Activated CD4-positive, alpha-beta memory T cell treated with anti-CD3 and anti-CD28 coated beads, Interleukin-2, amount 10 ng/mL, durations not matched to agents 7 days and 5 days (primary cell): ENCODE measurements around the gene SNX12. TPM values are rescaled to one million over a fixed set of nuclear protein-coding genes. Genes with fewer than 3 reads are reported as not detected.
"Not testable (repeated sequence)": the region's sequence is repeated elsewhere in the genome, so short reads cannot be mapped to it uniquely, and the experiment has no call there.

Source experiments
- CTCF ChIA-PET: fragments of 350-600 bp; sonication (Branson Sonifier 250); formaldehyde crosslinking; loops from one replicate; lab custom pipeline; 2021; ENCODE audit warnings: antibody characterized with exemption, inconsistent platforms; lab: Charles Lee
- POLR2A ChIA-PET: fragments of 350-600 bp; sonication (Branson Sonifier 250); formaldehyde crosslinking; loops from one replicate; lab custom pipeline; 2021; ENCODE audit warnings: antibody characterized with exemption; lab: Charles Lee
- DNase-seq: peaks from one replicate; pipeline ENCODE4 v3.0.0-alpha.2; 2020
- H3K27ac Mint-ChIP-seq: one replicate; pipeline ENCODE4 v1.8.0; 2021; ENCODE audit warnings: mild to moderate bottlenecking, mixed read lengths
- H3K27me3 Mint-ChIP-seq: one replicate; pipeline ENCODE4 v1.8.0; 2021; ENCODE audit warnings: mixed read lengths
- H3K36me3 Mint-ChIP-seq: one replicate; pipeline ENCODE4 v1.8.0; 2021; ENCODE audit warnings: low read depth, mixed read lengths
- H3K4me1 Mint-ChIP-seq: one replicate; pipeline ENCODE4 v1.8.0; 2021; ENCODE audit warnings: mixed read lengths
- H3K4me3 Mint-ChIP-seq: one replicate; pipeline ENCODE4 v1.8.0; 2021; ENCODE audit warnings: mild to moderate bottlenecking, mixed read lengths
- H3K9me3 Mint-ChIP-seq: one replicate; pipeline ENCODE4 v1.8.0; 2021; ENCODE audit warnings: mixed read lengths
- total RNA-seq, 2 experiments: library from RNA; stranded (reverse); gene quantifications; one replicate each; pipeline ENCODE4 v1.2.3, GENCODE V29; 2021

The SNX12 gene
- total RNA-seq, 2 experiments from 2014 or later, result 43.2 to 43.5 TPM

DNA sequence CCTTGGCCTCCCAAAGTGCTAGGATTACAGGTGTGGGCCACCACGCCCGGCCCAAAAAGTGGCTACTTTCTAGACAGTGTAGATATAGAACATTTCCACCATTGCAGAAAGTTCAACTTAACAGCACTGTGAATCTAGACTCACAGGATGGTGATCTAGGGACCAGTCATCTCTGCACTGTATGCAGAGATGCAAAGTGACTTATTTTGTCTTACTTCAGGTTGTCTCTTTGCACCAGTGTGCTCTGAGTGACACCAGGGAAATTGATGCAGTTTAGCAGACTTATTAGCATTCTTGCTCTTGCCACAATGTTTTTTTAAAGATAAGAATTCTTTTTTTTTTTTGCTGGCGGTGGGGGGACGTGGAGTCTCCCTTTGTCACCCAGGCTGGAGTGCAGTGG is 14.7 kb upstream of the SNX12 start:
- ChIA-PET POLR2A (no interaction called here), CTCF (no interaction called here)

DNA sequence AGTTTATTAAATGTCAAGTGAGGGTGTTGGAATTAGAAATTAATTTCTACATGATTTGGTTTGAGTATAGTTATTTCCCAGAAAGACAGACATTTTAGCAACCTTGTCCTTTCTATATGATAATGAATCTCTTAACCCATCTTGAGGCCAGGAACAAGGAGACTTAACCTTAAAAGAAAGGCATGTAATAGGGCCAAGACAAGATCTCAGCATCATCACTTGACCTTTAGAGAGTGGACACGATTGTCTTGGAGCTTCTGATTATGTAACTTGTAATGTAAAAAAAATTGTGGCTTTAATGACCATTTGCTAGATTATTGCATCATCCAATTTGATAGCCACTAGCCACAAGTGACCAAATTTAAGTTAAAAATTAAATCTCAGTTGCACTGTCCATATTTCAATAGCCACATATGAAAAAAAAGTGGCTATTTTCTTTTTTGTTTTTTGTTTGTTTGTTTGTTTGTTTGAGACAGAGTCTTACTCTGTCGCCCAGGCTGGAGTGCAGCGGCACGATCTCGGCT is 14.1 kb upstream of the SNX12 start:
- CTCF ChIA-PET, result no interaction called here
- POLR2A ChIA-PET, result no interaction called here
- no peak for DNase-seq
- H3K4me3 Mint-ChIP-seq, result no peak overlapping the region
- H3K4me1 Mint-ChIP-seq, result peaks cover 5% of the 10 kb centered on the region
- H3K27ac Mint-ChIP-seq, result no peak overlapping the region
- H3K9me3 Mint-ChIP-seq, result no peaks in the 10 kb centered on the region
- peaks cover 2% of the 10 kb centered on the region for H3K27me3 Mint-ChIP-seq
- H3K36me3 Mint-ChIP-seq, result no peaks in the 10 kb centered on the region

More for the DNA sequence above, 14.7 kb upstream of the SNX12 start:
- peaks cover 5% of the 10 kb centered on the region for H3K4me1 Mint-ChIP-seq
- no peak overlapping the region for H3K27ac Mint-ChIP-seq
- DNase-seq, result no peak
- no peaks in the 10 kb centered on the region for H3K9me3 Mint-ChIP-seq
- H3K4me3 Mint-ChIP-seq, result no peak overlapping the region
- H3K36me3 Mint-ChIP-seq, result no peaks in the 10 kb centered on the region
- peaks cover 2% of the 10 kb centered on the region for H3K27me3 Mint-ChIP-seq

- Mint-ChIP-seq H3K4me1 (peaks cover 5% of the 10 kb centered on the region), H3K9me3 (no peaks in the 10 kb centered on the region), H3K27me3 (peaks cover 5% of the 10 kb centered on the region), H3K4me3 (no peak overlapping the region), H3K27ac (no peak overlapping the region), H3K36me3 (no peaks in the 10 kb centered on the region)
- ChIA-PET POLR2A (no interaction called here), CTCF (no interaction called here)
- no peak for DNase-seq
Observed at GRCh38 chrX:71081330-71082123, 13.4 kb upstream of the SNX12 start.

- Mint-ChIP-seq H3K36me3 (peaks cover 3% of the 10 kb centered on the region), H3K27ac (no peak overlapping the region), H3K4me3 (no peak overlapping the region), H3K4me1 (peaks cover 14% of the 10 kb centered on the region), H3K27me3 (peaks cover 11% of the 10 kb centered on the region), H3K9me3 (no peaks in the 10 kb centered on the region)
- ChIA-PET CTCF (no interaction called here), POLR2A (no interaction called here)
- DNase-seq, result no peak
Observed at GRCh38 chrX:71070531-71070930, 2.4 kb upstream of the SNX12 start.

- peak overlapping the region; percentile 94 for H3K27ac Mint-ChIP-seq
- ChIA-PET CTCF (interaction anchor here (0.8 kb wide), 1 partner anchor 216 kb away, joined by 3 read pairs; the partner anchor contains the start of gene NONO), POLR2A (interaction anchor here (0.6 to 1.8 kb wide), 14 partner anchors 9 to 298 kb away, joined by 3 to 17 read pairs (median 4); partner anchors contain the start of genes IL2RG, MED12 and TAF1)
- H3K4me1 Mint-ChIP-seq, result peaks cover 22% of the 10 kb centered on the region
- no peaks in the 10 kb centered on the region for H3K9me3 Mint-ChIP-seq
- peak; percentile 15 for DNase-seq
- H3K36me3 Mint-ChIP-seq, result peaks cover 15% of the 10 kb centered on the region
- no peaks in the 10 kb centered on the region for H3K27me3 Mint-ChIP-seq
- H3K4me3 Mint-ChIP-seq, result peak overlapping the region; percentile 98
Observed at GRCh38 chrX:71067712-71068043, 456 bp downstream of the SNX12 start.

- peaks cover 22% of the 10 kb centered on the region for H3K4me1 Mint-ChIP-seq
- peak overlapping the region; percentile 94 for H3K27ac Mint-ChIP-seq
- H3K27me3 Mint-ChIP-seq, result no peaks in the 10 kb centered on the region
- ChIA-PET CTCF (no interaction called here), POLR2A (interaction anchor here (0.9 to 1.8 kb wide), 9 partner anchors 9 to 299 kb away, joined by 3 to 17 read pairs (median 7); partner anchors contain the start of genes IL2RG, MED12 and TAF1)
- DNase-seq, result no peak
- H3K9me3 Mint-ChIP-seq, result no peaks in the 10 kb centered on the region
- peak overlapping the region; percentile 98 for H3K4me3 Mint-ChIP-seq
- H3K36me3 Mint-ChIP-seq, result peaks cover 17% of the 10 kb centered on the region
Observed at GRCh38 chrX:71067089-71067488, 1.0 kb downstream of the SNX12 start.

- Mint-ChIP-seq H3K36me3 (peaks cover 49% of the 10 kb centered on the region), H3K4me1 (peaks cover 52% of the 10 kb centered on the region), H3K4me3 (no peak overlapping the region), H3K27ac (peak overlapping the region; percentile 24), H3K9me3 (no peaks in the 10 kb centered on the region), H3K27me3 (no peaks in the 10 kb centered on the region)
- no peak for DNase-seq
- CTCF ChIA-PET, result no interaction called here
- POLR2A ChIA-PET, result no interaction called here
Observed at GRCh38 chrX:71060127-71060526, 8.0 kb downstream of the SNX12 start.

DNA sequence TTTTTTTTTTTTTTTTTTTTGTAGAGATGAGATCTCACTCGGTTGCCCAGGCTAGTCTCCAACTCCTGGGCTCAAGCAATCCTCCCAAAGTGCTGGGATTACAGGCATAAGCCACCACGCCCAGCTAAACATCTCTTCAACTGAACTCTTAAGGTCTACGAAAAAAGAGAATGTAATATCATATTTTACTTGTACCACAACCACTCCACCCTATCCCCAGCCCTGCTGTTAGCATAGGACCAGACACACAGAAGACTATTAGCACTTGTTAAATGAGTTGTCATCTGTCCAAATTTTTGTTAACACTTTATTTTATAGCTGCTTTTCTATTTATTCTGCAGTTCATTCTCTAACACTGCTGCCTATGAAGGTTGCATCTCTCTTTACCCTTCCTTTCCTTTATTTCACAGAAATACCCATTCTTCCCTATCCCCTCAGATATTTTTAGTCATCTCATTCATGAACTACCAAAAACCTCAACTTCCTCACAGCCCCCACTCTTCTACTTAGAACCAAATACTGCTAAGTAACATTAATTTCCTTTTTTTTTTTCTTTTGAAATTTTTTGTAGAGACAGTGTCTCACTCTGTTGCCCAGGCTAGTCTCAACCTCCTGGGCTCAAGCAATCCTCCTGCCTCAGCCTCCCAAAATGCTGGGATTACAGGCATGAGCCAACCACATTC is 10.1 kb downstream of the SNX12 start:
- peak overlapping the region; percentile 78 for H3K27ac Mint-ChIP-seq
- peaks cover 44% of the 10 kb centered on the region for H3K4me1 Mint-ChIP-seq
- no peaks in the 10 kb centered on the region for H3K27me3 Mint-ChIP-seq
- no peak overlapping the region for H3K4me3 Mint-ChIP-seq
- POLR2A ChIA-PET, result interaction anchor here (0.6 to 1.8 kb wide), 4 partner anchors 10 to 308 kb away, joined by 3 to 17 read pairs (median 3); partner anchors contain the start of genes SNX12 and TAF1
- no peaks in the 10 kb centered on the region for H3K9me3 Mint-ChIP-seq
- CTCF ChIA-PET, result interaction anchor here (1.0 kb wide), 1 partner anchor 119 kb away, joined by 3 read pairs; no protein-coding TSS in a partner anchor
- H3K36me3 Mint-ChIP-seq, result peaks cover 43% of the 10 kb centered on the region
- DNase-seq, result no peak

GRCh38 chrX:71056867-71057266 is 11.3 kb downstream of the SNX12 start:
- H3K36me3 Mint-ChIP-seq, result peaks cover 43% of the 10 kb centered on the region
- DNase-seq, result no peak
- H3K27me3 Mint-ChIP-seq, result no peaks in the 10 kb centered on the region
- ChIA-PET POLR2A (interaction anchor here (0.8 kb wide), 1 partner anchor 11 kb away, joined by 3 read pairs; no protein-coding TSS in a partner anchor), CTCF (no interaction called here)
- no peaks in the 10 kb centered on the region for H3K9me3 Mint-ChIP-seq
- no peak overlapping the region for H3K27ac Mint-ChIP-seq
- H3K4me1 Mint-ChIP-seq, result peaks cover 44% of the 10 kb centered on the region
- no peak overlapping the region for H3K4me3 Mint-ChIP-seq

DNA sequence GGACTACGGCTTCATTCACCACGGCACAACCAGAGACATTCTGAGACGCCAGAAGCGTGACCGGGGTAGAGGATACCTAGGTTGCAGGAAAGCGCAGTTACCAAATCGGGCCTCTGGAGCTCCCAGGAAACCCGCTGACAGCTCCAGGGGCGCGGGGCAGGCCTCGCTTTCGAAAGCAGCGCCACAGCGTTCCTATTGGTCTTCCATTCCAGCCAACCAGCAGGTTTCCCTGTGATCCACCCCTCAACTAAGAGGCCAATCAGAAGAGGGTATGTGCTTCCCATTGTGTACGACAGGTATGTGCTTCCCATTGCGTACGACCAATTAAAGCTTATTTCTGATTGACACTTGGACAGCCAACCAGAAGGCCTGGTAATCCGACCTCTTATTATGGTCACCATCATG is 14.9 kb downstream of the SNX12 start:
- Mint-ChIP-seq H3K4me3 (peak overlapping the region; percentile 53), H3K27ac (no peak overlapping the region), H3K9me3 (no peaks in the 10 kb centered on the region), H3K36me3 (peaks cover 20% of the 10 kb centered on the region), H3K4me1 (peaks cover 22% of the 10 kb centered on the region), H3K27me3 (no peaks in the 10 kb centered on the region)
- ChIA-PET CTCF (interaction anchor here (1.6 kb wide), 1 partner anchor 123 kb away, joined by 3 read pairs; no protein-coding TSS in a partner anchor), POLR2A (interaction anchor here (0.8 to 1.9 kb wide), 3 partner anchors 15 to 65 kb away, joined by 3 to 8 read pairs (median 4); partner anchors contain the start of genes IL2RG, MED12 and SNX12)
- DNase-seq, result peak; percentile 34

DNA sequence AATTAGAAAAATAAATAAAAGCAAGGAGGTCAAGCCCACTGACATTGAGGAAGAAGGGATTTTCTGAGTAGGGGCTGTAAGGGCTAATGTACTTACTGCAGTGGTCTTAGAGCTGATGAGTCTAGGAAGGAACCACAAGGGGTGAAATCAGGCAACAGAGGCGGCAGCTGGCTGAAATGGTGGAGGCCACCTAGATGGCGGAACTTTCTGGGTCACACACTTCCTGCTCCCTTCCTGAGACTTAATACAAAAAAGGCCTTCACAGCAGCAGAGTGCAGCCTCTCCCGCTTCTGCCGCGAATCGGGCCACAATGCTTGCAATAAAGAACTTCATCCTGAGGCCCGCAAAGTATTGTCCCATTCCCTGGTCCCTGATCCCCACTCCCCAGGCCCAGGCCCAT is 15.4 kb downstream of the SNX12 start:
- ChIA-PET POLR2A (interaction anchor here (0.9 to 1.9 kb wide), 2 partner anchors 59 to 65 kb away, joined by 3 to 8 read pairs; partner anchors contain the start of genes IL2RG and MED12), CTCF (interaction anchor here (1.6 kb wide), 1 partner anchor 124 kb away, joined by 3 read pairs; no protein-coding TSS in a partner anchor)
- peaks cover 15% of the 10 kb centered on the region for H3K36me3 Mint-ChIP-seq
- H3K4me3 Mint-ChIP-seq, result peak overlapping the region; percentile 53
- H3K4me1 Mint-ChIP-seq, result peaks cover 17% of the 10 kb centered on the region
- no peaks in the 10 kb centered on the region for H3K9me3 Mint-ChIP-seq
- H3K27me3 Mint-ChIP-seq, result no peaks in the 10 kb centered on the region
- H3K27ac Mint-ChIP-seq, result no peak overlapping the region
- DNase-seq, result no peak

DNA sequence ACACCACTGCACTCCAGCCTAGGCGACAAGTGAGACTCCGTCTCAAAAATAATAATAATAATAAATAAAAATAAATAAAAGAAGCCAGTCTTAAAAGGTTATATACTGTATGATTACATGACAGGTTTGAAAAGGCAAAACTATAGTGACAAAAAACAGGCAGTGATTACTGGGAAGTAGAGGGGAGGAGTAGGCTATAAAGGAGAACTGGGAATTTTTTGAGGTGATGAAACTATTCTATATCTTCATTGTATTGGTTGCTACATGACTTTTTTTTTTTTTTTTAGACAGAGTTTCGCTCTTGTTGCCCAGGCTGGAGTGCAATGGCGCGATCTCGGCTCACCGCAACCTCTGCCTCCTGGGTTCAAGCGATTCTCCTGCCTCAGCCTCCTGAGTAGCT is 20.2 kb downstream of the SNX12 start:
- H3K4me1 Mint-ChIP-seq, H3K27ac Mint-ChIP-seq, H3K4me3 Mint-ChIP-seq, CTCF ChIA-PET, H3K9me3 Mint-ChIP-seq, H3K36me3 Mint-ChIP-seq, POLR2A ChIA-PET, H3K27me3 Mint-ChIP-seq, DNase-seq: not testable (repeated sequence)
